Keratinocyte (primary cell): ENCODE measurements around the gene FAM50A. TPM values are rescaled to one million over a fixed set of nuclear protein-coding genes. Genes with fewer than 3 reads are reported as not detected.

Experiments used
- DNase-seq: peaks from one replicate; pipeline ENCODE4 v3.0.0-alpha.2; 2011; ENCODE audit warnings: low read depth, missing footprints, low spot score
- FAIRE-seq: peaks from 2 replicates; lab custom pipeline; 2011; peaks lifted over from hg19 to GRCh38; lab: Jason Lieb, UNC
- H2AFZ ChIP-seq: 2 replicates; pipeline ENCODE4 v1.6.0; 2012; ENCODE audit warnings: low read length, control low read depth, inconsistent platforms; ENCODE audit not compliant: control insufficient read depth
- H3K27ac ChIP-seq: 2 replicates; pipeline ENCODE4 v1.5.1; 2011; ENCODE audit warnings: low read length; ENCODE audit not compliant: control insufficient read depth, insufficient read depth
- H3K27me3 ChIP-seq: 3 replicates; pipeline ENCODE4 v1.6.0; 2011; ENCODE audit warnings: low read length; ENCODE audit not compliant: control insufficient read depth, insufficient read depth; ENCODE audit errors: extremely low read depth
- H3K36me3 ChIP-seq, 2 experiments: 2 replicates in 1 of 2; 3 replicates in 1 of 2; pipeline ENCODE4 v1.5.1; 2011; ENCODE audit warnings: low read length in 2 of 2, mild to moderate bottlenecking in 1 of 2; ENCODE audit not compliant: control insufficient read depth in 2 of 2, insufficient read depth in 2 of 2; ENCODE audit errors: extremely low read depth in 1 of 2
- H3K4me1 ChIP-seq: 3 replicates; pipeline ENCODE4 v1.5.1; 2011; ENCODE audit warnings: low read length; ENCODE audit not compliant: control insufficient read depth, insufficient read depth; ENCODE audit errors: extremely low read depth
- H3K4me2 ChIP-seq: 3 replicates; pipeline ENCODE4 v1.6.0; 2011; ENCODE audit warnings: low read depth, low read length; ENCODE audit not compliant: control insufficient read depth, insufficient read depth; ENCODE audit errors: extremely low read depth
- H3K4me3 ChIP-seq, 3 experiments: fragments of 200-600 bp in 1 of 3; sonication (generic) in 1 of 3; 2 replicates in 2 of 3; 3 replicates in 1 of 3; pipeline ENCODE4 v1.5.1; 2011 to 2016; ENCODE audit warnings: low read length in 3 of 3, mild to moderate bottlenecking in 3 of 3, control low read depth in 2 of 3, inconsistent platforms in 1 of 3, low read depth in 1 of 3, mixed read lengths in 1 of 3, mixed run types in 1 of 3, moderate library complexity in 1 of 3; ENCODE audit not compliant: control insufficient read depth in 2 of 3, insufficient read depth in 2 of 3; ENCODE audit errors: extremely low read depth in 1 of 3
- H3K79me2 ChIP-seq: 2 replicates; pipeline ENCODE4 v1.6.0; 2012; ENCODE audit warnings: low read length; ENCODE audit not compliant: control insufficient read depth, insufficient read depth
- H3K9ac ChIP-seq: 3 replicates; pipeline ENCODE4 v1.6.0; 2011; ENCODE audit warnings: low read length; ENCODE audit not compliant: control insufficient read depth, insufficient read depth; ENCODE audit errors: extremely low read depth
- H3K9me1 ChIP-seq: 3 replicates; pipeline ENCODE4 v1.6.0; 2011; ENCODE audit warnings: low read length; ENCODE audit not compliant: control insufficient read depth, insufficient read depth; ENCODE audit errors: extremely low read depth
- H3K9me3 ChIP-seq: 2 replicates; pipeline ENCODE4 v1.5.1; 2012; ENCODE audit warnings: low read depth, low read length; ENCODE audit not compliant: control insufficient read depth
- H4K20me1 ChIP-seq: 3 replicates; pipeline ENCODE4 v1.6.0; 2011; ENCODE audit warnings: low read length; ENCODE audit not compliant: control insufficient read depth, insufficient read depth; ENCODE audit errors: extremely low read depth
- CTCF ChIP-seq, 3 experiments: IDR thresholded peaks in 1 of 3; conservative IDR thresholded peaks in 1 of 3; optimal IDR thresholded peaks in 1 of 3; 2 replicates in 2 of 3; 3 replicates in 1 of 3; pipeline versions ENCODE3 to v1.5.1; 2011; ENCODE audit warnings: low read length in 3 of 3, mild to moderate bottlenecking in 3 of 3, moderate library complexity in 2 of 3, control low read depth in 1 of 3, inconsistent platforms in 1 of 3; ENCODE audit not compliant: insufficient read depth in 2 of 3; ENCODE audit errors: extremely low read depth in 1 of 3
- EZH2 ChIP-seq: IDR thresholded peaks from one replicate; pipeline ENCODE4 v1.6.1; 2012; ENCODE audit warnings: inconsistent platforms, mild to moderate bottlenecking, low read length, moderate library complexity
- dilution Hi-C: fragments of 300-500 bp; cut with MboI; formaldehyde crosslinking; loops from one replicate; pipeline ENCODE4 v1.7.0; 2020; ENCODE audit warnings: low sequenced_read_pairs; ENCODE audit not compliant: extremely low pct_ligation_motif_present
- polyA plus RNA-seq, 5 experiments: library from polyadenylated mRNA; depleted of rRNA in 3 of 5; stranded (reverse) in 3 of 5; stranded (forward) in 1 of 5; unstranded in 1 of 5; fragments of >200 nt; gene quantifications; 1 replicate in 1 of 5; 2 replicates in 3 of 5; 3 replicates in 1 of 5; pipeline versions ENCODE4 v1.2.1 to v1.2.3, GENCODE V29; 2011 to 2012; ENCODE audit warnings: missing spikeins in 2 of 5, low read depth in 1 of 5, low replicate concordance in 1 of 5

Gene FAM50A
- polyA plus RNA-seq, 1 donor (not counting 4 experiments of a cell fraction or from before 2014, with no cell fraction given) = 35.7 TPM

GRCh38 chrX:154403858-154404257, 40.1 kb upstream of the FAM50A start:
- no peak for FAIRE-seq
- Histone ChIP-seq H4K20me1 (no peaks in the 10 kb centered on the region), H3K4me3 (no peak overlapping the region), H3K79me2 (peaks cover 8% of the 10 kb centered on the region), H3K27me3 (no peaks in the 10 kb centered on the region), H3K36me3 (peaks cover 6 to 13% of the 10 kb centered on the region in 2 experiments), H3K9ac (no peak overlapping the region), H3K4me1 (peaks cover 5% of the 10 kb centered on the region), H2AFZ (no peak overlapping the region), H3K4me2 (no peak overlapping the region), H3K9me1 (no peaks in the 10 kb centered on the region), H3K27ac (no peak overlapping the region), H3K9me3 (no peaks in the 10 kb centered on the region)
- TF ChIP-seq CTCF (optimal IDR thresholded peaks at IDR 0.05 in 1 of 3, IDR thresholded peaks at IDR 0.05 in 1 of 3, conservative IDR thresholded peaks at IDR 0.05 in 1 of 3; ENCODE audit: extremely low read depth in 1 of 3, insufficient read depth in 2 of 3, low read length in 3 of 3) = no peak
- TF ChIP-seq EZH2 = no peak
- DNase-seq = no peak
- dilution Hi-C loops = no loop called here

DNA sequence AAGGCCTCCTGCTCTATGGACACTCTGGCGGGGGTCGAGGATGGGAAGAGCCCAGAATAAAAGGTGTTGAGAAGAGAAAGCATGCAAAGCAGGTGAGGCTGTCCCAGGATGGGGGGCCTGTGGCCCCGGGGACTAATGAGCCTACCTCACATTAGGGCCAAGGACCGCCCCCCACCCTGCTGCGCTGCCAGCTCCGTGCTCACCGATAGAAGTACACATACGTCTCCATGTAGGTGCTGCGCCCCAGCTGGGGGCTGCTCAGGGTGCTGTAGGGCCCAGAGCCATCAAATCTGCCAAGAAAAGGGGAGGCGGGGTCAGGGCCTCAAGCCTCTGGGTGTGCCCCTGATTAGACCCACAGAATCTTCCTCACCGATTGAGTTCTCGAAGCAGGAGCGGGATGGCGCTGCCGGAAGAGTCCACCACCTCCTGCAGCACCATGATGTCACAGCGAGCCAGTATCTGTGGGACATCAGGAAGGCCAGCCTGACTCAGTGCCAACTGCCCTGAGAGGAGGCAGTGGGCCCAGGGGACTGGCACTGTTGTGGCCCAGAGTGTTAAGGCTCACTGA, 39.2 kb upstream of the FAM50A start:
- Histone ChIP-seq H3K27ac (no peak overlapping the region), H3K79me2 (no peaks in the 10 kb centered on the region), H3K9ac (no peak overlapping the region), H3K36me3 (peaks cover 4% of the 10 kb centered on the region in 2 experiments), H3K9me3 (no peaks in the 10 kb centered on the region), H3K4me1 (peaks cover 8% of the 10 kb centered on the region), H2AFZ (no peak overlapping the region), H3K4me3 (no peak overlapping the region), H3K4me2 (no peak overlapping the region), H3K27me3 (no peaks in the 10 kb centered on the region), H3K9me1 (no peaks in the 10 kb centered on the region), H4K20me1 (no peaks in the 10 kb centered on the region)
- FAIRE-seq (no peak), DNase-seq (no peak)
- dilution Hi-C loops = no loop called here
- TF ChIP-seq EZH2 (no peak), CTCF (optimal IDR thresholded peaks at IDR 0.05 in 1 of 3, IDR thresholded peaks at IDR 0.05 in 1 of 3, conservative IDR thresholded peaks at IDR 0.05 in 1 of 3; ENCODE audit: extremely low read depth in 1 of 3, insufficient read depth in 2 of 3, low read length in 3 of 3) (no peak)
